HG03066 (cell line): ENCODE measurements around the gene SHISA8.

ENCODE experiments used
- ATAC-seq: cut with Tn5 transposase; IDR thresholded peaks from one replicate; pipeline ENCODE4 v1.9.1; 2021; ENCODE audit warnings: low read depth; ENCODE audit not compliant: unreplicated experiment

The SHISA8 gene

DNA sequence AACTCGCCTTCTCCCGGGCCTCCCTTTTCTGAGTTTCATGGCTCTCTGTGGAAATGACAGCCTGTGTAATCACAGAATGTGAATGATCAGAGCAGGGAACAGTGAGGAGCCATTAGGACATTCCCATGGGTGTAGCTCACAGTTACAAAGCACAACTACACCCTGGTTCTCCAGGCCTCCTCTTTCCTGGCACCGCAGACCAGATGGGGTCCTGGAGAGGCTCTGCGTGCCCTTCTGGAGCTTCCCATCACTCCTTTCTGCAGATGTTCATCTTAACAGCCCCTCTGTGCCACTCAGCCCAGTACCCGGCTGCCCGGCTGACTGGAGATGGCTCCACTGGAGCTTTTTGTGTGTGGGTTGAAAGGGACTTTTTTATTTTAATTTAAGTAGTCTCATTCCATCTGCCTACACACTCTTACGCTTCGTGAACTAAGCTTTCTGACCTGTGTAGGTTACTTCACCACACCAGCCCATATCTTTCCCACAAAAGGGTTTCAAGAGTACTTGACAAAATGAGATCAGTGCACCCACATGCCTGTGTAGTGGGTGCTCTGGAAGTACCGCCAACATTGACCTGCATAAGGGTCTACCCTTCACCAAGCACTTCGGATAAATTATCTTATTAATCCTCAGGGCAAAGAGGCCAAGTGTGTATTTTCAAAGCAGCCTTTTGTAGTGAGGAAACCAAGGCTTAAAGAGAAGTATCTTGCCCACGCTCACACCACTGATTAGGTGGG lies 52.2 kb downstream of the SHISA8 start:
- peak; percentile 59 for ATAC-seq

DNA sequence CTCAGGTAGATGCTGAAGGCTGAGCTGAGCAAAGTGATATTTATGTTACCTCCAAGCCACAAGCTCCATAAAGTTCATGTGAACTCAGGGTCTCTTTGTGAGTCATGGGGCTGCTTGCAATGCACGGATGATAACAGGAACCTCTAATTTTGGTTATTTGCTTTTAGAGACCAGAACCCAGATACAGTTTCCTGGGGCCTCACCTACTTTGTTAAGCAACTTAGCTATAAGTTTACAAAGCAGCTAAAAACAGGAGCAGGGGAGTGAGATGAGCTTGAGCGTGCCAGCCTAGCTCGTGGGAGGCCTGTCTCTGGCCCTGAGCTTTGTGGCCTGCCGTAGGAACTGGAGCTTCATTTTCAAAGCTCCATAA lies 52.7 kb downstream of the SHISA8 start:
- ATAC-seq, result peak; percentile 54
